Panc1 (cell line): ENCODE data around the gene SBF2. TPM values are rescaled to one million over a fixed set of nuclear protein-coding genes. Genes with fewer than 3 reads are reported as not detected.

Experiments
- ATAC-seq: fragments of 200-7000 bp; cut with Tn5 transposase; 2 replicates; pipeline ENCODE4 v1.9.1; 2020; ENCODE audit warnings: mild to moderate bottlenecking, moderate library complexity
- BruUV-seq: library from RNA; stranded (reverse); fragments of 400-500 nt; replicated peaks from 2 replicates; lab custom pipeline; 2021; lab: Mats Ljungman, UMichigan
- CTCF ChIA-PET: fragments of 300-600 bp; sonication (Branson Sonifier 250); formaldehyde crosslinking; loops from one replicate; lab custom pipeline; 2022; ENCODE audit warnings: antibody characterized with exemption; lab: Charles Lee
- POLR2A ChIA-PET: fragments of 300-600 bp; sonication (Branson Sonifier 250); formaldehyde crosslinking; loops from one replicate; lab custom pipeline; 2022; ENCODE audit warnings: antibody characterized with exemption; lab: Charles Lee
- DNase-seq: peaks from one replicate; pipeline ENCODE4 v3.0.0-alpha.2; 2010; ENCODE audit warnings: low read depth, low spot score
- H3K27ac ChIP-seq: 2 replicates; pipeline ENCODE4 v1.5.1; 2011; ENCODE audit warnings: mild to moderate bottlenecking, low read length, inconsistent platforms
- H3K27me3 ChIP-seq: fragments of 200-500 bp; sonication (Bioruptor generic); 2 replicates; pipeline ENCODE4 v1.6.0; 2014; ENCODE audit warnings: low read length, inconsistent platforms; ENCODE audit not compliant: control insufficient read depth, insufficient read depth
- H3K36me3 ChIP-seq: fragments of 200-500 bp; sonication (Bioruptor generic); 2 replicates; pipeline ENCODE4 v1.5.1; 2014; ENCODE audit warnings: inconsistent platforms, mild to moderate bottlenecking, low read length, moderate library complexity; ENCODE audit not compliant: control insufficient read depth, insufficient read depth
- H3K4me1 ChIP-seq: 2 replicates; pipeline ENCODE4 v1.5.1; 2011; ENCODE audit warnings: inconsistent platforms, mild to moderate bottlenecking, low read length, moderate library complexity; ENCODE audit not compliant: control insufficient read depth, insufficient read depth
- H3K4me3 ChIP-seq, 2 experiments: 2 replicates each; pipeline ENCODE4 v1.5.1; 2011 to 2012; ENCODE audit warnings: low read depth in 2 of 2, low read length in 2 of 2, mild to moderate bottlenecking in 2 of 2, inconsistent platforms in 1 of 2, moderate library complexity in 1 of 2
- H3K9me3 ChIP-seq: fragments of 200-500 bp; sonication (Bioruptor generic); 2 replicates; pipeline ENCODE4 v1.5.1; 2014; ENCODE audit warnings: low read depth, mild to moderate bottlenecking, inconsistent platforms, low read length, moderate library complexity; ENCODE audit not compliant: control insufficient read depth, insufficient read depth
- POLR2AphosphoS5 ChIP-seq: IDR thresholded peaks from 2 replicates; pipeline ENCODE4 v1.6.1; 2012; ENCODE audit warnings: mild to moderate bottlenecking, low read depth, low read length, moderate library complexity
- REST ChIP-seq, 2 experiments: IDR thresholded peaks; 2 replicates each; pipeline ENCODE4 v1.6.1; 2011 to 2012; ENCODE audit warnings: low read depth in 2 of 2, control low read depth in 1 of 2, low read length in 1 of 2, mild to moderate bottlenecking in 1 of 2, moderate library complexity in 1 of 2; ENCODE audit not compliant: insufficient read depth in 1 of 2
- SIN3A ChIP-seq: IDR thresholded peaks from 2 replicates; pipeline ENCODE4 v1.6.1; 2012; ENCODE audit warnings: low read depth, mild to moderate bottlenecking, low read length, moderate library complexity, borderline replicate concordance; ENCODE audit not compliant: insufficient read depth
- TCF7L2 ChIP-seq: IDR thresholded peaks from 2 replicates; pipeline ENCODE4 v1.6.1; 2011; ENCODE audit warnings: mild to moderate bottlenecking, low read depth, low read length, inconsistent platforms
- in situ Hi-C: cut with HindIII; loops from 2 replicates; pipeline ENCODE4 v1.10.0; 2016; ENCODE audit warnings: low sequenced_read_pairs, low pct_unique_long_range_greater_than_20kb
- intact Hi-C: fragments of 100-400 bp; cut with micrococcal nuclease; formaldehyde crosslinking; loops from one replicate; pipeline ENCODE4 v1.10.0; 2022; ENCODE audit not compliant: unreplicated experiment
- total RNA-seq: library from RNA; stranded (reverse); gene quantifications from one replicate; pipeline ENCODE4 v1.2.1, GENCODE V29; 2021; ENCODE audit not compliant: unreplicated experiment
- TF ChIP-seq, protein P1 (sequence below): fragments of 450-650 bp; IDR thresholded peaks from 2 replicates; pipeline ENCODE4 v1.5.1; 2017; ENCODE audit warnings: mild to moderate bottlenecking

SBF2 gene
- total RNA-seq, 1 experiment from 2014 or later: 65.0 TPM

DNA sequence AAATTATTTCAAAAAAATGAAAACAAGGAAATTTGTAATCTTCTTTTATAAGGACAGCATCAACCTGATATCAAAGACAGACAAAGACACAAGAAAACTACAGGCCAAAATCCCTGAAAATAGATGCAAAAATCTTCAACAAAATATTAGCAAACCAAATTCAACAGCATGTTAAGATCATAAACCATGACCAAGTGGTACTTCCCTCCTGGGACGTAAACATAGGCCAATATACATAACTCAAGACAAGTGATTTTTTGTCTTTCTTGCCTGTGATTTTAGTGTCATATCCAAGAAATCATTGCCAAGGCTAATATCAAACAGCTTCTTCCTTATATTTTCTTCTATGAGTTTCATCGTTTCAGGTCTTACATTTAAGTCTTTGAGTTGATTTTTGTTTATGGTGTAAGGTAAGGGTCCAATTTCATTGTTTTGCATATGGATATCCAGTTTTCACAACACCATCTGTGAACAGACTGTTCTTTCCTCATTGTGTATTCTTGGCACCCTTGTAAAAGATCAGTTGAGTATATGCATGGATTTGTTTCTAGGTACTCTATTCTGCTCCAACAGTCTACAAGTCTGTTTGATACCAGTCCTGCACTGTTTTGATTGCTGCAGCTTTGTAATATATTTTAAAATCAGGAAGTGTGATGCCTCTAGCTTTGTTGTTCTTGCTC is 50.0 kb downstream of the SBF2 start:
- in situ Hi-C loops: no loop called here
- CTCF ChIA-PET: no interaction called here

DNA sequence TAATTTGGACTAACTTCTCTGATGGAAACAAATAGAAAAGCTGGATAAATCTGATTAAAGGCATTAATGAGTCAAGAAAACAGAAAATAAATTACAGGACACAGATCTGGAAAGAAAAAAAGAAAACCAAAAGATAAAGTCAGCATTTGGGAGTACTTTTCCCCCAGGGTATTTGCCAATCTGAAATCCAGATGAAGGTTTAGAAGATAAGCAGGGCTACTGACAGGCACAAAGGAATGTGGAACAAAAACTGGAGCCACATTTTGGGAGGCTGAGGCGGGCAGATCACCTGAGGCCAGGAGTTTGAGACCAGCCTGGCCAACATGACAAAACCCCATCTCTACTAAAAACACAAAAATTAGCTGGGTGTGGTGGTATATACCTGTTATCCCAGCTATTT is 57.2 kb downstream of the SBF2 start:
- no TSS peak for BruUV-seq
- ATAC-seq: no peak
- CTCF ChIA-PET: no interaction called here
- in situ Hi-C loops: no loop called here
- Histone ChIP-seq H3K27me3 (no peaks in the 10 kb centered on the region), H3K27ac (no peak overlapping the region), H3K9me3 (peaks cover 13% of the 10 kb centered on the region; the same call in 1 of the 2 replicates), H3K36me3 (no peaks in the 10 kb centered on the region), H3K4me1 (peaks cover 13% of the 10 kb centered on the region; the same call in 1 of the 2 replicates), H3K4me3 (no peak overlapping the region)
- POLR2A ChIA-PET: no interaction called here
- no peak for DNase-seq
- intact Hi-C loops: no loop called here
- no peak for TF ChIP-seq TCF7L2
- no peak for TF ChIP-seq REST (IDR thresholded peaks at IDR 0.05; ENCODE audit: insufficient read depth in 1 of 2, low read depth in 2 of 2, low read length in 1 of 2)
- no peak for TF ChIP-seq POLR2AphosphoS5
- no peak for TF ChIP-seq SIN3A
- TF ChIP-seq, protein P1, sequence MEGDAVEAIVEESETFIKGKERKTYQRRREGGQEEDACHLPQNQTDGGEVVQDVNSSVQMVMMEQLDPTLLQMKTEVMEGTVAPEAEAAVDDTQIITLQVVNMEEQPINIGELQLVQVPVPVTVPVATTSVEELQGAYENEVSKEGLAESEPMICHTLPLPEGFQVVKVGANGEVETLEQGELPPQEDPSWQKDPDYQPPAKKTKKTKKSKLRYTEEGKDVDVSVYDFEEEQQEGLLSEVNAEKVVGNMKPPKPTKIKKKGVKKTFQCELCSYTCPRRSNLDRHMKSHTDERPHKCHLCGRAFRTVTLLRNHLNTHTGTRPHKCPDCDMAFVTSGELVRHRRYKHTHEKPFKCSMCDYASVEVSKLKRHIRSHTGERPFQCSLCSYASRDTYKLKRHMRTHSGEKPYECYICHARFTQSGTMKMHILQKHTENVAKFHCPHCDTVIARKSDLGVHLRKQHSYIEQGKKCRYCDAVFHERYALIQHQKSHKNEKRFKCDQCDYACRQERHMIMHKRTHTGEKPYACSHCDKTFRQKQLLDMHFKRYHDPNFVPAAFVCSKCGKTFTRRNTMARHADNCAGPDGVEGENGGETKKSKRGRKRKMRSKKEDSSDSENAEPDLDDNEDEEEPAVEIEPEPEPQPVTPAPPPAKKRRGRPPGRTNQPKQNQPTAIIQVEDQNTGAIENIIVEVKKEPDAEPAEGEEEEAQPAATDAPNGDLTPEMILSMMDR: no peak

More for the DNA sequence above, 50.0 kb downstream of the SBF2 start:
- ATAC-seq: no peak
- intact Hi-C loops: no loop called here
- no peak overlapping the region for H3K27ac ChIP-seq
- no peaks in the 10 kb centered on the region for H3K27me3 ChIP-seq
- DNase-seq: no peak
- POLR2A ChIA-PET: no interaction called here
- no TSS peak for BruUV-seq
- no peak overlapping the region for H3K4me3 ChIP-seq
- peaks cover 2% of the 10 kb centered on the region; the same call in 1 of the 2 replicates for H3K4me1 ChIP-seq
- H3K36me3 ChIP-seq: no peaks in the 10 kb centered on the region
- TF ChIP-seq SIN3A: no peak
- no peak for TF ChIP-seq TCF7L2
- TF ChIP-seq, protein P1: no peak
- no peak for TF ChIP-seq POLR2AphosphoS5
- no peak for TF ChIP-seq REST (IDR thresholded peaks at IDR 0.05; ENCODE audit: insufficient read depth in 1 of 2, low read depth in 2 of 2, low read length in 1 of 2)
- H3K9me3 ChIP-seq: no peaks in the 10 kb centered on the region
